Measurements from ENCODE around the gene ARHGAP26.

- TF ChIP-seq ZBTB33 (IDR thresholded peaks at IDR 0.05; ENCODE audit: extremely low read depth, insufficient replicate concordance, low read length), result no peak
- no peak for TF ChIP-seq ZNF274 (IDR thresholded peaks at IDR 0.05; ENCODE audit: low read depth, low read length)
- TF ChIP-seq CTCF (IDR thresholded peaks at IDR 0.05 in 2 of 3, conservative IDR thresholded peaks at IDR 0.05 in 1 of 3; ENCODE audit: borderline replicate concordance in 1 of 3, insufficient read depth in 1 of 3, low read depth in 2 of 3, low read length in 2 of 3), result no peak
- no peak for TF ChIP-seq TCF7L2 (IDR thresholded peaks at IDR 0.05; ENCODE audit: borderline replicate concordance, extremely low read depth, insufficient read depth, insufficient read length)
- TF ChIP-seq ATF3 (IDR thresholded peaks at IDR 0.05), result no peak
These were observed 472.9 kb downstream of the ARHGAP26 start for GRCh38 chr5:143243103-143243502.
